ENCODE data around the gene XYLT1. TPM values are rescaled to one million over a fixed set of nuclear protein-coding genes. Genes with fewer than 3 reads are reported as not detected.

The XYLT1 gene
- total RNA-seq, 3 donors from 2014 or later (not counting 1 experiment from before 2014, with no cell fraction given) = 40.9 to 55.5 (median 43.8) TPM

- 97% methylated on average over 5 of the region's 5 CpGs for WGBS (ENCODE audit: insufficient coverage)
- no peaks in the 10 kb centered on the region for H3K9me3 Mint-ChIP-seq
- Histone ChIP-seq H3K4me1 (ENCODE audit: control insufficient read depth, insufficient read depth, low read length) (peaks cover 12% of the 10 kb centered on the region), H3K27me3 (ENCODE audit: control insufficient read depth, insufficient read depth, low read length) (no peaks in the 10 kb centered on the region), H3K4me3 (ENCODE audit: low read length) (no peak overlapping the region), H3K9me3 (ENCODE audit: control insufficient read depth, insufficient read depth, low read length) (no peaks in the 10 kb centered on the region), H3K36me3 (ENCODE audit: control insufficient read depth, insufficient read depth, low read length) (peaks cover 45% of the 10 kb centered on the region), H3K27ac (ENCODE audit: low read length) (no peak overlapping the region)
- ATAC-seq (no peak), DNase-seq (no peak)
- intact Hi-C loops (cut with micrococcal nuclease) = no loop called here
- peaks cover 23% of the 10 kb centered on the region for H3K36me3 Mint-ChIP-seq
- H3K27ac Mint-ChIP-seq = no peak overlapping the region
- TF ChIP-seq CTCF (IDR thresholded peaks at IDR 0.05) = no peak
- H3K4me1 Mint-ChIP-seq = peaks cover 21 to 31% of the 10 kb centered on the region in 2 donors
- no peaks in the 10 kb centered on the region for H3K27me3 Mint-ChIP-seq (ENCODE audit: low read depth in 2 of 2)
- H3K4me3 Mint-ChIP-seq = no peak overlapping the region
Observed at GRCh38 chr16:17129971-17130370, 340.8 kb downstream of the XYLT1 start.

GRCh38 chr16:17128791-17129190, 342.0 kb downstream of the XYLT1 start:
- ATAC-seq = no peak
- DNase-seq = no peak
- 95% methylated on average over 6 of the region's 6 CpGs for WGBS (ENCODE audit: insufficient coverage)

GRCh38 chr16:17126156-17126555, 344.6 kb downstream of the XYLT1 start:
- Histone ChIP-seq H3K4me1 (ENCODE audit: control insufficient read depth, insufficient read depth, low read length) (peaks cover 5% of the 10 kb centered on the region), H3K36me3 (ENCODE audit: control insufficient read depth, insufficient read depth, low read length) (peaks cover 25% of the 10 kb centered on the region), H3K4me3 (ENCODE audit: low read length) (no peak overlapping the region), H3K27me3 (ENCODE audit: control insufficient read depth, insufficient read depth, low read length) (no peaks in the 10 kb centered on the region), H3K9me3 (ENCODE audit: control insufficient read depth, insufficient read depth, low read length) (no peaks in the 10 kb centered on the region), H3K27ac (ENCODE audit: low read length) (no peak overlapping the region)
- H3K27ac Mint-ChIP-seq = no peak overlapping the region
- WGBS (ENCODE audit: insufficient coverage) = 67% methylated on average over 3 of the region's 3 CpGs
- no peaks in the 10 kb centered on the region for H3K27me3 Mint-ChIP-seq (ENCODE audit: low read depth in 2 of 2)
- intact Hi-C loops (cut with micrococcal nuclease) = no loop called here
- DNase-seq = no peak
- no peak for ATAC-seq
- H3K36me3 Mint-ChIP-seq = peaks cover 30% of the 10 kb centered on the region
- no peak overlapping the region for H3K4me3 Mint-ChIP-seq
- H3K4me1 Mint-ChIP-seq = peaks cover 7 to 11% of the 10 kb centered on the region in 2 donors
- no peaks in the 10 kb centered on the region for H3K9me3 Mint-ChIP-seq
- no peak for TF ChIP-seq CTCF (IDR thresholded peaks at IDR 0.05)

More at GRCh38 chr16:17128791-17129190, 342.0 kb downstream of the XYLT1 start:
- Histone ChIP-seq H3K27me3 (ENCODE audit: control insufficient read depth, insufficient read depth, low read length) (no peaks in the 10 kb centered on the region), H3K36me3 (ENCODE audit: control insufficient read depth, insufficient read depth, low read length) (peaks cover 36% of the 10 kb centered on the region), H3K4me3 (ENCODE audit: low read length) (no peak overlapping the region), H3K4me1 (ENCODE audit: control insufficient read depth, insufficient read depth, low read length) (peaks cover 5% of the 10 kb centered on the region), H3K27ac (ENCODE audit: low read length) (no peak overlapping the region), H3K9me3 (ENCODE audit: control insufficient read depth, insufficient read depth, low read length) (no peaks in the 10 kb centered on the region)
- peaks cover 35% of the 10 kb centered on the region for H3K36me3 Mint-ChIP-seq
- H3K4me1 Mint-ChIP-seq = peaks cover 10 to 21% of the 10 kb centered on the region in 2 donors
- no peak overlapping the region for H3K27ac Mint-ChIP-seq
- H3K9me3 Mint-ChIP-seq = no peaks in the 10 kb centered on the region
- H3K4me3 Mint-ChIP-seq = no peak overlapping the region
- H3K27me3 Mint-ChIP-seq (ENCODE audit: low read depth in 2 of 2) = no peaks in the 10 kb centered on the region
- intact Hi-C loops (cut with micrococcal nuclease) = no loop called here
- no peak for TF ChIP-seq CTCF (IDR thresholded peaks at IDR 0.05)

GRCh38 chr16:17125671-17126070, 345.1 kb downstream of the XYLT1 start:
- Histone ChIP-seq H3K4me1 (ENCODE audit: control insufficient read depth, insufficient read depth, low read length) (peaks cover 1% of the 10 kb centered on the region), H3K27ac (ENCODE audit: low read length) (no peak overlapping the region), H3K9me3 (ENCODE audit: control insufficient read depth, insufficient read depth, low read length) (no peaks in the 10 kb centered on the region), H3K36me3 (ENCODE audit: control insufficient read depth, insufficient read depth, low read length) (peaks cover 25% of the 10 kb centered on the region), H3K4me3 (ENCODE audit: low read length) (no peak overlapping the region), H3K27me3 (ENCODE audit: control insufficient read depth, insufficient read depth, low read length) (no peaks in the 10 kb centered on the region)
- Mint-ChIP-seq H3K27me3 (ENCODE audit: low read depth in 2 of 2) (no peaks in the 10 kb centered on the region), H3K27ac (no peak overlapping the region), H3K36me3 (peaks cover 30% of the 10 kb centered on the region), H3K9me3 (no peaks in the 10 kb centered on the region), H3K4me1 (peaks cover 2 to 7% of the 10 kb centered on the region in 2 donors), H3K4me3 (no peak overlapping the region)
- DNase-seq = no peak
- no peak for TF ChIP-seq CTCF (IDR thresholded peaks at IDR 0.05)
- intact Hi-C loops (cut with micrococcal nuclease) = no loop called here
- no peak for ATAC-seq

All from natural killer cell (primary cell).